Stimulated activated CD8-positive, alpha-beta memory T cell treated with anti-CD3 and anti-CD28 coated beads, Interleukin-4, amount 100 ng/mL, for 4 hours (primary cell): ENCODE measurements around the gene PPP1R12B.

ENCODE experiments used
- DNase-seq, 2 donors: peaks; one replicate each; pipeline ENCODE4 v3.0.0-alpha.2; 2020; ENCODE audit warnings: low read depth in 2 of 2, low spot score in 1 of 2

Gene PPP1R12B, protein sequence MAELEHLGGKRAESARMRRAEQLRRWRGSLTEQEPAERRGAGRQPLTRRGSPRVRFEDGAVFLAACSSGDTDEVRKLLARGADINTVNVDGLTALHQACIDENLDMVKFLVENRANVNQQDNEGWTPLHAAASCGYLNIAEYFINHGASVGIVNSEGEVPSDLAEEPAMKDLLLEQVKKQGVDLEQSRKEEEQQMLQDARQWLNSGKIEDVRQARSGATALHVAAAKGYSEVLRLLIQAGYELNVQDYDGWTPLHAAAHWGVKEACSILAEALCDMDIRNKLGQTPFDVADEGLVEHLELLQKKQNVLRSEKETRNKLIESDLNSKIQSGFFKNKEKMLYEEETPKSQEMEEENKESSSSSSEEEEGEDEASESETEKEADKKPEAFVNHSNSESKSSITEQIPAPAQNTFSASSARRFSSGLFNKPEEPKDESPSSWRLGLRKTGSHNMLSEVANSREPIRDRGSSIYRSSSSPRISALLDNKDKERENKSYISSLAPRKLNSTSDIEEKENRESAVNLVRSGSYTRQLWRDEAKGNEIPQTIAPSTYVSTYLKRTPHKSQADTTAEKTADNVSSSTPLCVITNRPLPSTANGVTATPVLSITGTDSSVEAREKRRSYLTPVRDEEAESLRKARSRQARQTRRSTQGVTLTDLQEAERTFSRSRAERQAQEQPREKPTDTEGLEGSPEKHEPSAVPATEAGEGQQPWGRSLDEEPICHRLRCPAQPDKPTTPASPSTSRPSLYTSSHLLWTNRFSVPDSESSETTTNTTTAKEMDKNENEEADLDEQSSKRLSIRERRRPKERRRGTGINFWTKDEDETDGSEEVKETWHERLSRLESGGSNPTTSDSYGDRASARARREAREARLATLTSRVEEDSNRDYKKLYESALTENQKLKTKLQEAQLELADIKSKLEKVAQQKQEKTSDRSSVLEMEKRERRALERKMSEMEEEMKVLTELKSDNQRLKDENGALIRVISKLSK

GRCh38 chr1:202348509-202349205 lies at the start of gene PPP1R12B:
PPP1R12B (plus strand) TSS chr1:202348699; CDS start chr1:202348852, 153 bp downstream.
- DNase-seq: peak; percentile 89 to 92

- DNase-seq: no peak
Measured at GRCh38 chr1:202302166-202302565, 46.3 kb upstream of the PPP1R12B start.

- DNase-seq: no peak
Measured at GRCh38 chr1:202304375-202304774, 44.1 kb upstream of the PPP1R12B start.

- no peak for DNase-seq
Measured at GRCh38 chr1:202305168-202305567, 43.3 kb upstream of the PPP1R12B start.

GRCh38 chr1:202306535-202307345 lies 41.8 kb upstream of the PPP1R12B start:
- no peak for DNase-seq

DNA sequence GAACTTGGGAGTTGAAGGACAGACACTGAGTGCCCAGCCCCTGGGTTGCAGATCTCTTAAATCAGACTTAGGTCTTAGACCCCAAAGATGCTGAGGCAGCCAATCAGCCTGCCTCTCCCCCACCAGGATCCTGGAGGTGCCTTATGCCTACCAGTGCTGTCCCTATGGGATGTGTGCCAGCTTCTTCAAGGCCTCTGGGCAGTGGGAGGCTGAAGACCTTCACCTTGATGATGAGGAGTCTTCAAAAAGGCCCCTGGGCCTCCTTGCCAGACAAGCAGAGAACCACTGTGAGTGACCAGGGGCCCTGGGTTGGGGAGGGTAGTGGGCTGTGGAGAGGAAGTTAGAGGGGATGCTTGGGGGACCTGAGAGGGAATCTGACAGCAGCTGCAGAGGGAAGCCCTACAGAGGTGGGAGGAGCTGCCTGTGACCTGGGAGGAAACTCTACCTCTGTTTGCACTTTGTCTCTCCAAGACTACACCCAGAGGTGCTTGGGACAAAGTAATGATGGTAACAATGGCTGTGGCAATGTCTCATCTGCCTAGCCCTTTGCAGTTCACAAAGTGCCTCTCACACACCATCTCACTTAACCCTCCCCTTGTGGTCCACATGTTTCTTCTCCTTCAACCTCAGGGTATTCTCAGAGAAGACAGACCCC lies 38.3 kb upstream of the PPP1R12B start:
- DNase-seq: no peak

DNA sequence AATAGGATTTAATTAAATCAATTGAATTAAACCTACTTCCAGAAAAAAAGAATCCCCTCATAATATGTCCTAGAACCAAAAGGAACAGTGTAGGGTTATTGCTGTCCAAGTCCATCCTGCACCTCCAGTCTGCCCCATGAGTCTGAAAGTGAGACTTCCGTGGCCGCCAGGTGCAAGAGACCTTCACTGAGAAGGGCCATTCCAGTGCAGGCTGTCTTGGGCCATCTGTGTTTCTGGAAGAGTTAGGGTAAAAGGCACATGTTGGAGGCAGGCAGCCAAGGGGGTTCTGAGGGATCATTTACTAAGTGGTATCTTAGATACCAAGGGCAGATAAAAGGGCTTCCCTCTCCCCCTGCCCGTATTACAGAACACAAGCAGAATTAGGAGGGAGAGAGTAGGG lies 37.8 kb upstream of the PPP1R12B start:
- DNase-seq: no peak

DNA sequence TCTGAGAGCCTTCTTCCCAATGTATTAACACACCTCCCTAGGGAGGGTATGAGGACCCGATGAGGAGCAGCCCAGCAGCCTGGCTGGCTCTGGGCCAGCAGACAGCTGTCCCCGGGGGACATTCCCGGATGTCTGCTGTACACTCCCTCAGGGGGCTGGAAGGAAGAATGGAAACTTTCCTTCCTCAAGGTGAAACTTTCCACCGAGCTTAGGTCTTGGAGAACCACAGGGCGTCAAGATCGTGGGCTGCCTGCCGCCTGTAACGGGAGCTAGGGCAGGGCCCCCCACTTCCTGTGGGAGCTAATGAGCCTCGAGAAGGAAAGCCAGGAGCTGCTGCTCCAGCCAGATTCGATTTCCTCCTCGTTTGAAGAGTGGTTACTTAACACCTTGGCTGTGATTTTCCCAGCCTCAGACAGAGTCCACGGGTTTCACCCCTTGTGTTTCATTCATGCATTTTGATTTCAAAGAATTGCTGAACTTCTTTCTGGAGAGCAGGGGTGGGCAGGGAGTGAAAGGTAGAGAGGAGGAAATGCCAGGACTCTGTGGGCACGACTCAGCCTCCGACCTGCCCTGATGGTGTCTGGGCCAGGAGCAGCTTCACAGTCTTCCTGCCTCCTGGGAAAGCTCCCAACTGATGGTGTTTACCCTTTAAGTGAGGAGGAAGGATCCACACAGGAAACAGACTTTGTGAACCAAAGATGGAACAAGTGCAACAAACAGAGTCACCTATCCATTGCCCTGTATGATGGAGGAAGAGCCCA lies 36.4 kb upstream of the PPP1R12B start:
- no peak for DNase-seq

DNA sequence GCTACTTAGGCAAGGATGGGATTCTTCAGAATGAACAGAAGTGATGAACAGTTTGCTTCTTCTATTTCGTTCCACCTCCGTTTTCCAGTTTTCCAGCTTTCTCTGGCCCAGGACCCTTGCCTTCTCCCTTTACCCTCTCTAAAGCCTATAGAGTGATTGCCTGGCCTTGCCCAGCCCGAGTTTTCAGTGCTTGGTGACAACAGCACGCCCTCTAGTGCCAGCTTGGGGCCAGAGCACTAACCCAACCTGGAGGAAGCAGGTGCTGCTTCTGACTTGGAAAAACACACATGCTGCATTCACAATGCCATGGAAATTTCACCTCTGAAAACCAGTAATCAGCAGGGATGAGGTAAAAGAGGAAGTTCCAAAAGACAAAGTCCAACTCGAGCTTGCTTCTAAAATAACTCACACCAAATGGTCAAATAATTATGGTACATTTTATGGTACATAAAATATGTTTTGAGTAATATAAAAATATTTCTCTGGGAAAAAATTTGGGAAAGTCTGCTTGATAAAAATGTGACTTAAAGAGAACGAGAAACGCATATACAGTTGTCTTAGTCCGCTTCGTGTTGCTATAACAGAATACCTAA lies 32.8 kb upstream of the PPP1R12B start:
- peak; percentile 36 to 55 for DNase-seq

DNA sequence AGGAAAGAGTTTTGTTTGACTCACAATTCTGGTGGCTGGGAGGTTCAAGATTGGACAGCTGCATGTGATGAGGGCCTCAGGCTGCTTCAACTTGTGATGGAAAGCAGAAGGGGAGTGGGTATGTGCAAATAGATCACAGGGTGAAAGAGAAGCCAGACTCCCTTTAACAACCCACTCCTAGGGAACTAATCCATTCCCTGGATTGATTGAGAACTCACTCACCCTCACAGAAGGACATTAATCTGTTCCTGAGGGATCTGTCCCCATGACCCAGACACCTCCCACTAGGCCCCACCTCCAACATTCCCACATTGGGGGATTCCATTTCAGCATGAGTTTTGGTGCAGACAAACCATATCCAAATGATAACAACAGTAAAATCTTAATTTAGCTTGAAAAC lies 32.3 kb upstream of the PPP1R12B start:
- DNase-seq: no peak

GRCh38 chr1:202317941-202318925 lies 30.3 kb upstream of the PPP1R12B start:
- no peak for DNase-seq

DNA sequence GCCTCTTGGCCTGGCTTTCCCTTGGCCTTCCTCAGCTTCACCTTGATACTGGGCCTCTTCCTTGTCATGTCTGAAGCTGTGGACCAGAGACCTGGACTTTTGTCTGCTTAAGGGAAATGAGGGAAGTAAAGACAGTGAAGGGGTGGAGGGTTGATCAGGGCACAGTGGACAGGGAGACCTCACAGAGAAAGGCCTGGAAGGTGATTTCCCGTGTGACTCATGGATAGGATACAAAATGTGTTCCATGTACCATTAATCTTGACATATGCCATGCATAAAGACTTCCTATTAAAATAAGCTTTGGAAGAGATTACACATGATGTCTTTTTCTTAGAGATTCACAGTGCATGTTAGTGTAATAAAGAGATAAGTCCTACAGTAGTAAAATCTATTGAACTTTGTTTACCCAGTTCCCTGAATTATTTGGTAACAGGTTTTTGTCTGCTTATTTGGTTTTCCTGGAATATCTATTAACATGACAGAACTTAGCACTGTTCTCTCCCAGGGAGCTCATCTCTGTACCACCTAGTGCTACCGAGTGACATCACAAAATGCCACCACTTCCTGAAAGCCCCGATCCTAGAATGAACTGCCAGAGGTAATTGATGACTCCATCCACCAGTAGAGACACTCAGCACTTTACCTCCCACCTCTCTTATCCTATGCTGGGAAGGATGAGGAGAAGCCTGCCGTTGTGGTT lies 29.0 kb upstream of the PPP1R12B start:
- DNase-seq: no peak

DNA sequence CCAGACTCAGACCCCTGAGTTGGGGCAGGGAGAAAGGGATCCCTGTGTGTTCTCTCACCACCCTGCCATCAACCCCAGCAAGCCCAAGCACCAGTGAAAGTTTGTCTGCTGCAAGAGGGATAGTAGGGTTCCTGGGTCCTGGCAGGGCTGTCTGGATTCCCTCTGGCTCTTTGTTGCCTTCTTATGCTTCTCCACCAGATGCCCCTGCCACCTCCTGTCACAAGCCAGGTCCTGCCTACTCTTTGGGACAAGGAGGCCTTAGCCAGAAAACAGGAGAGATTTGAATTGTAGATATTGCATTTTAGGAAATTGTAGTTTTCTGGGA lies 28.5 kb upstream of the PPP1R12B start:
- no peak for DNase-seq

DNA sequence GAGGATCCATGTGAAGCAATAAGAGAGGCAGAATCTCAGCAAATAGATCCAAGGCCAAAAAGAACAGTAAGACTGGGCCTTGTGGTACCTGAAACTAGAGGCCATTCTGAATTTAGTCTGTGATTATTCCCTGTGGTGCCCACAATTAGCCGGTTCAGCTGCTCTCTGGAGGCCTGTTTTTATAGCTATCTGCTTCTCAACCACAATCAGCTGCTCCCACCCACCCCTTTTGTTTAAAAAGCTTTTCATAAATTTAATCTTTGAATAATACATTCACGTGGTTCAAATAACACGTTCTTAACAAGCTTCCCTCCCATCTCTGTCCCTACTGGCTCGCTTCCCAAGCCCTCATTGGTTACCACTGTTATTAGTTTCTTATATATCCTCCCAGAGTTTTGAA lies 24.8 kb upstream of the PPP1R12B start:
- DNase-seq: no peak

DNA sequence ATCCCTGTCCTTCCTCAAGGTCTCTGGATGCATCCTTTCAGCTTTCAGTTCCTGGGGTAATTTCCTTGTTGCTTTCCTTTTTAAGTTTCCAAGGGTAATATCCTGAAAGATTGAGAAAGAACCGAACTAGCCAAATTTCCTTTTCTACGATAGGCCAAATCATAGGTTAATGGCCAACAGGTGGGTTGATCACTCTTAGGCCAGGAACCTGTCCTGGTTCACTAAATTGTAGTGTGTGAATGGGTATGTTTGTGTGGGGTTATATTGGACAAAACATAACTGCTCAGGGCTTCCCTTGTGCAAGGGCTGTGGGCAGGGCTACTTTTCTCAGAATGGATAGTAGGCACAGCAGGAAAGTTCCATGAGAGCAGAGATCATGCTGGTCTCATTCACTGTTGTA lies 23.9 kb upstream of the PPP1R12B start:
- DNase-seq: no peak

GRCh38 chr1:202329891-202330290 lies 18.6 kb upstream of the PPP1R12B start:
- no peak for DNase-seq

DNA sequence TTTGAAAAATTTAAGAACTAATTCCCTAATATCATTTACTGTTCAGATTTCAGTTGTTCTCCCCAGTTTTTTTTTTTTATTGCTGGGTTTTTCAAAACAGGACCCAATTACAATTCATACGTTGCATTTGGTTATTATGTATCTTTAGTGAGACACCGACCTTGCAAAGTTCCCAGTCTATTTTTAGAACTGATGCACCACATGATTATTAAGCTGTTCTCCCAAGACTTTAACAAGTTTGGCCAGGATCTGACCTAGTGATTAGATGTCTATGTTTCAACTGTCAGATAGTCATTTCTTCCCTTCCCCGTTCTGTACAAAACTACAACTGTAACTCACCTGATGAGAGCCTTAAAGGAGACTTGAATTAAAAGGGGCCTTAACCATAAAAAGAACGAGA lies 14.6 kb upstream of the PPP1R12B start:
- no peak for DNase-seq
